Superior temporal gyrus (tissue), 1 donor: ENCODE data around the gene CHMP1B.

Source experiments
- DNase-seq: peaks from one replicate; pipeline ENCODE4 v3.0.0-alpha.2; 2016; ENCODE audit errors: extremely low spot score

CHMP1B gene

GRCh38 chr18:11851146-11851805 lies at the start of gene CHMP1B:
Gene CHMP1B (plus strand): TSS chr18:11851413. CDS start chr18:11851512, 99 bp downstream.
- DNase-seq: peak; percentile 98

GRCh38 chr18:11801573-11801972 lies 49.6 kb upstream of the CHMP1B start:
- DNase-seq: no peak

- no peak for DNase-seq
Observed at GRCh38 chr18:11802158-11802557, 49.1 kb upstream of the CHMP1B start.

- no peak for DNase-seq
Observed at GRCh38 chr18:11802586-11802985, 48.6 kb upstream of the CHMP1B start.

GRCh38 chr18:11807233-11807632 lies 44.0 kb upstream of the CHMP1B start:
- DNase-seq: no peak

GRCh38 chr18:11808001-11808855 lies 43.0 kb upstream of the CHMP1B start:
- no peak for DNase-seq

GRCh38 chr18:11809895-11810294 lies 41.3 kb upstream of the CHMP1B start:
- no peak for DNase-seq

GRCh38 chr18:11810379-11810778 lies 40.8 kb upstream of the CHMP1B start:
- DNase-seq: no peak

- DNase-seq: no peak
Observed at GRCh38 chr18:11811009-11811408, 40.2 kb upstream of the CHMP1B start.

- no peak for DNase-seq
Observed at GRCh38 chr18:11817229-11817628, 34.0 kb upstream of the CHMP1B start.

GRCh38 chr18:11818486-11819203 lies 32.6 kb upstream of the CHMP1B start:
- DNase-seq: no peak

- DNase-seq: no peak
Observed at GRCh38 chr18:11819938-11820337, 31.3 kb upstream of the CHMP1B start.

- DNase-seq: no peak
Observed at GRCh38 chr18:11820697-11821096, 30.5 kb upstream of the CHMP1B start.

- no peak for DNase-seq
Observed at GRCh38 chr18:11821208-11821607, 30.0 kb upstream of the CHMP1B start.

- no peak for DNase-seq
Observed at GRCh38 chr18:11821643-11822237, 29.5 kb upstream of the CHMP1B start.

- DNase-seq: no peak
Observed at GRCh38 chr18:11823545-11823944, 27.7 kb upstream of the CHMP1B start.

- DNase-seq: no peak
Observed at GRCh38 chr18:11826836-11827235, 24.4 kb upstream of the CHMP1B start.

- no peak for DNase-seq
Observed at GRCh38 chr18:11828786-11829432, 22.3 kb upstream of the CHMP1B start.

- no peak for DNase-seq
Observed at GRCh38 chr18:11830585-11830984, 20.6 kb upstream of the CHMP1B start.

GRCh38 chr18:11831921-11832320 lies 19.3 kb upstream of the CHMP1B start:
- DNase-seq: no peak

- no peak for DNase-seq
Observed at GRCh38 chr18:11834772-11835171, 16.4 kb upstream of the CHMP1B start.

- no peak for DNase-seq
Observed at GRCh38 chr18:11839556-11839955, 11.7 kb upstream of the CHMP1B start.
